WTC11 (cell line): ENCODE data around the gene ENDOV. TPM values are rescaled to one million over a fixed set of nuclear protein-coding genes. Genes with fewer than 3 reads are reported as not detected.

Experiments used
- ATAC-seq: fragments of 200-7000 bp; cut with Tn5 transposase; 2 replicates; pipeline ENCODE4 v1.10.0; 2021; ENCODE audit warnings: mild to moderate bottlenecking, moderate library complexity
- CTCF ChIA-PET: fragments of 300-600 bp; sonication (Branson Sonifier 250); formaldehyde crosslinking; loops from one replicate; lab custom pipeline; 2021; ENCODE audit warnings: antibody characterized with exemption; lab: Charles Lee
- POLR2A ChIA-PET: fragments of 350-600 bp; sonication (Branson Sonifier 250); formaldehyde crosslinking; loops from one replicate; lab custom pipeline; 2021; ENCODE audit warnings: antibody characterized with exemption; lab: Charles Lee
- DNase-seq: peaks from one replicate; pipeline ENCODE4 v3.0.0; 2021; ENCODE audit warnings: low spot score
- H3K27ac Mint-ChIP-seq: 2 replicates; pipeline ENCODE4 v1.8.0; 2021; ENCODE audit warnings: mixed read lengths
- H3K27me3 Mint-ChIP-seq: 2 replicates; pipeline ENCODE4 v1.8.0; 2021; ENCODE audit warnings: low read depth, mild to moderate bottlenecking, moderate library complexity, mixed read lengths
- H3K36me3 Mint-ChIP-seq: 2 replicates; pipeline ENCODE4 v1.8.0; 2021; ENCODE audit warnings: mixed read lengths
- H3K4me1 Mint-ChIP-seq: 2 replicates; pipeline ENCODE4 v1.8.0; 2022; ENCODE audit warnings: mixed read lengths
- H3K4me3 Mint-ChIP-seq: 2 replicates; pipeline ENCODE4 v1.8.0; 2021; ENCODE audit warnings: mild to moderate bottlenecking, moderate library complexity, mixed read lengths
- H3K9me3 Mint-ChIP-seq: 2 replicates; pipeline ENCODE4 v1.8.0; 2021; ENCODE audit warnings: mixed read lengths
- ARID4B ChIP-seq: sonication (generic); formaldehyde crosslinking; IDR thresholded peaks from 2 replicates; pipeline ENCODE4 v1.8.0; 2023; ENCODE audit warnings: missing genetic modification reagents, mild to moderate bottlenecking, borderline replicate concordance
- ATF2 ChIP-seq: sonication (generic); formaldehyde crosslinking; IDR thresholded peaks from 2 replicates; pipeline ENCODE4 v1.8.1; 2022; ENCODE audit warnings: low read depth, missing genetic modification reagents, borderline replicate concordance
- CREM ChIP-seq: sonication (generic); formaldehyde crosslinking; IDR thresholded peaks from 2 replicates; pipeline ENCODE4 v1.8.1; 2022; ENCODE audit warnings: mild to moderate bottlenecking, missing genetic modification reagents, moderate library complexity
- IRF2 ChIP-seq: sonication (generic); formaldehyde crosslinking; IDR thresholded peaks from 2 replicates; pipeline ENCODE4 v1.8.0; 2022; ENCODE audit warnings: low read depth, missing genetic modification reagents, borderline replicate concordance
- JAZF1 ChIP-seq: fragments of 250-450 bp; sonication (Bioruptor Pico); IDR thresholded peaks from 2 replicates; pipeline ENCODE4 v1.9.0; 2021; ENCODE audit warnings: moderate library complexity, mild to moderate bottlenecking, inconsistent platforms
- KAT7 ChIP-seq: sonication (generic); formaldehyde crosslinking; IDR thresholded peaks from 2 replicates; pipeline ENCODE4 v1.8.1; 2023; ENCODE audit warnings: missing genetic modification reagents, mild to moderate bottlenecking, borderline replicate concordance
- MXD4 ChIP-seq: fragments of 250-450 bp; sonication (Bioruptor Pico); IDR thresholded peaks from 2 replicates; pipeline ENCODE4 v1.8.0; 2021; ENCODE audit warnings: mild to moderate bottlenecking, moderate library complexity, borderline replicate concordance
- OVOL2 ChIP-seq: fragments of 250-450 bp; sonication (Bioruptor Pico); IDR thresholded peaks from 2 replicates; pipeline ENCODE4 v1.9.0; 2021; ENCODE audit warnings: mild to moderate bottlenecking, borderline replicate concordance
- TEAD4 ChIP-seq: sonication (generic); formaldehyde crosslinking; IDR thresholded peaks from 2 replicates; pipeline ENCODE4 v1.8.0; 2022; ENCODE audit warnings: mild to moderate bottlenecking, missing genetic modification reagents
- TP53 ChIP-seq: sonication (generic); formaldehyde crosslinking; IDR thresholded peaks from 2 replicates; pipeline ENCODE4 v1.8.1; 2023; ENCODE audit warnings: mild to moderate bottlenecking, missing genetic modification reagents
- ZBTB21 ChIP-seq: sonication (generic); formaldehyde crosslinking; IDR thresholded peaks from 2 replicates; pipeline ENCODE4 v1.8.1; 2023; ENCODE audit warnings: mild to moderate bottlenecking, missing genetic modification reagents, borderline replicate concordance
- ZMAT4 ChIP-seq: fragments of 250-450 bp; sonication (Bioruptor Pico); IDR thresholded peaks from 2 replicates; pipeline ENCODE4 v1.9.0; 2021; ENCODE audit warnings: mild to moderate bottlenecking
- ZNF317 ChIP-seq: sonication (generic); formaldehyde crosslinking; IDR thresholded peaks from 2 replicates; pipeline ENCODE4 v1.8.1; 2023; ENCODE audit warnings: low read depth, mild to moderate bottlenecking, moderate library complexity, missing genetic modification reagents, borderline replicate concordance
- total RNA-seq: library from RNA; stranded (reverse); gene quantifications from 3 replicates; pipeline ENCODE4 v1.2.3, GENCODE V29; 2021
- TF ChIP-seq, protein P1 (sequence below): sonication (generic); formaldehyde crosslinking; conservative IDR thresholded peaks from 2 replicates; pipeline ENCODE4 v1.8.1; 2022; ENCODE audit warnings: mild to moderate bottlenecking, missing genetic modification reagents
- TF ChIP-seq, protein P2 (sequence below): sonication (generic); formaldehyde crosslinking; IDR thresholded peaks from 2 replicates; pipeline ENCODE4 v1.8.1; 2023; ENCODE audit warnings: mild to moderate bottlenecking, missing genetic modification reagents
- TF ChIP-seq, protein P3 (sequence below): sonication (generic); formaldehyde crosslinking; IDR thresholded peaks from 2 replicates; pipeline ENCODE4 v1.8.0; 2022; ENCODE audit warnings: mild to moderate bottlenecking, missing genetic modification reagents

Gene ENDOV
- total RNA-seq, 1 experiment from 2014 or later: 25.2 TPM

GRCh38 chr17:80432350-80432955 is 17.5 kb downstream of the ENDOV start:
- H3K4me3 Mint-ChIP-seq: no peak overlapping the region
- peaks cover 12% of the 10 kb centered on the region for H3K27me3 Mint-ChIP-seq
- ChIA-PET CTCF (no interaction called here), POLR2A (no interaction called here)
- no peaks in the 10 kb centered on the region for H3K36me3 Mint-ChIP-seq
- no peak for TF ChIP-seq IRF2 (CRISPR knock-in tag)
- TF ChIP-seq ZMAT4 (CRISPR knock-in tag): no peak
- TF ChIP-seq ARID4B (CRISPR knock-in tag): no peak
- no peak for TF ChIP-seq OVOL2 (CRISPR knock-in tag)
- TF ChIP-seq TEAD4 (CRISPR knock-in tag): no peak
- no peak for TF ChIP-seq ATF2 (CRISPR knock-in tag)
- no peak for TF ChIP-seq ZNF317 (CRISPR knock-in tag)
- TF ChIP-seq, protein P1, sequence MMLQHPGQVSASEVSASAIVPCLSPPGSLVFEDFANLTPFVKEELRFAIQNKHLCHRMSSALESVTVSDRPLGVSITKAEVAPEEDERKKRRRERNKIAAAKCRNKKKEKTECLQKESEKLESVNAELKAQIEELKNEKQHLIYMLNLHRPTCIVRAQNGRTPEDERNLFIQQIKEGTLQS (CRISPR knock-in tag): no peak
- TF ChIP-seq KAT7: no peak
- TF ChIP-seq TP53 (CRISPR knock-in tag): no peak
- no peak for TF ChIP-seq MXD4 (CRISPR knock-in tag)
- no peak overlapping the region for H3K27ac Mint-ChIP-seq
- DNase-seq (no peak), ATAC-seq (no peak)
- no peaks in the 10 kb centered on the region for H3K4me1 Mint-ChIP-seq
- peaks cover 3% of the 10 kb centered on the region; the same call in 1 of the 2 replicates for H3K9me3 Mint-ChIP-seq

- no peak overlapping the region for H3K4me3 Mint-ChIP-seq
- ChIA-PET CTCF (no interaction called here), POLR2A (no interaction called here)
- H3K27ac Mint-ChIP-seq: no peak overlapping the region
- ATAC-seq (no peak), DNase-seq (no peak)
- H3K36me3 Mint-ChIP-seq: no peaks in the 10 kb centered on the region
- peaks cover 3% of the 10 kb centered on the region; the same call in 1 of the 2 replicates for H3K9me3 Mint-ChIP-seq
- no peaks in the 10 kb centered on the region for H3K4me1 Mint-ChIP-seq
- peaks cover 12% of the 10 kb centered on the region for H3K27me3 Mint-ChIP-seq
- no peak for TF ChIP-seq ATF2 (CRISPR knock-in tag)
- TF ChIP-seq ZBTB21 (CRISPR knock-in tag): no peak
- TF ChIP-seq, protein P2, sequence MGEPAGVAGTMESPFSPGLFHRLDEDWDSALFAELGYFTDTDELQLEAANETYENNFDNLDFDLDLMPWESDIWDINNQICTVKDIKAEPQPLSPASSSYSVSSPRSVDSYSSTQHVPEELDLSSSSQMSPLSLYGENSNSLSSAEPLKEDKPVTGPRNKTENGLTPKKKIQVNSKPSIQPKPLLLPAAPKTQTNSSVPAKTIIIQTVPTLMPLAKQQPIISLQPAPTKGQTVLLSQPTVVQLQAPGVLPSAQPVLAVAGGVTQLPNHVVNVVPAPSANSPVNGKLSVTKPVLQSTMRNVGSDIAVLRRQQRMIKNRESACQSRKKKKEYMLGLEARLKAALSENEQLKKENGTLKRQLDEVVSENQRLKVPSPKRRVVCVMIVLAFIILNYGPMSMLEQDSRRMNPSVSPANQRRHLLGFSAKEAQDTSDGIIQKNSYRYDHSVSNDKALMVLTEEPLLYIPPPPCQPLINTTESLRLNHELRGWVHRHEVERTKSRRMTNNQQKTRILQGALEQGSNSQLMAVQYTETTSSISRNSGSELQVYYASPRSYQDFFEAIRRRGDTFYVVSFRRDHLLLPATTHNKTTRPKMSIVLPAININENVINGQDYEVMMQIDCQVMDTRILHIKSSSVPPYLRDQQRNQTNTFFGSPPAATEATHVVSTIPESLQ (CRISPR knock-in tag): no peak
- no peak for TF ChIP-seq ARID4B (CRISPR knock-in tag)
- TF ChIP-seq, protein P3, sequence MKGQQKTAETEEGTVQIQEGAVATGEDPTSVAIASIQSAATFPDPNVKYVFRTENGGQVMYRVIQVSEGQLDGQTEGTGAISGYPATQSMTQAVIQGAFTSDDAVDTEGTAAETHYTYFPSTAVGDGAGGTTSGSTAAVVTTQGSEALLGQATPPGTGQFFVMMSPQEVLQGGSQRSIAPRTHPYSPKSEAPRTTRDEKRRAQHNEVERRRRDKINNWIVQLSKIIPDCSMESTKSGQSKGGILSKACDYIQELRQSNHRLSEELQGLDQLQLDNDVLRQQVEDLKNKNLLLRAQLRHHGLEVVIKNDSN (CRISPR knock-in tag): no peak
- TF ChIP-seq CREM (CRISPR knock-in tag): no peak
- TF ChIP-seq JAZF1 (CRISPR knock-in tag): no peak
- no peak for TF ChIP-seq IRF2 (CRISPR knock-in tag)
Measured at GRCh38 chr17:80432961-80433550, 18.1 kb downstream of the ENDOV start.
